Esophagus squamous epithelium (tissue), 5 donors: ENCODE data around the gene ERG. TPM values are rescaled to one million over a fixed set of nuclear protein-coding genes. Genes with fewer than 3 reads are reported as not detected.

ENCODE experiments used
- DNase-seq: peaks from one replicate; lab custom pipeline; 2025; lab: John Stamatoyannopoulos, UW
- H3K27ac ChIP-seq, 4 donors: fragments of 200-600 bp; sonication (generic); one replicate each; pipeline ENCODE4 v1.5.1; 2016 to 2019; ENCODE audit warnings: mild to moderate bottlenecking in 1 of 4
- H3K27me3 ChIP-seq, 4 donors: fragments of 200-600 bp; sonication (generic); 1 replicate in 3 of 4; 2 replicates in 1 of 4; pipeline versions ENCODE4 v1.5.1 to v1.6.0; 2017 to 2021; ENCODE audit warnings: antibody characterized with exemption in 1 of 4
- H3K36me3 ChIP-seq, 3 donors: fragments of 200-600 bp; sonication (generic); one replicate each; pipeline ENCODE4 v1.5.1; 2016 to 2019
- H3K4me1 ChIP-seq, 3 donors: fragments of 200-600 bp; sonication (generic); one replicate each; pipeline ENCODE4 v1.5.1; 2017 to 2019
- H3K4me3 ChIP-seq, 4 donors: fragments of 200-600 bp; sonication (generic); 1 replicate in 3 of 4; 2 replicates in 1 of 4; pipeline ENCODE4 v1.5.1; 2016 to 2019; ENCODE audit warnings: mild to moderate bottlenecking in 2 of 4, moderate library complexity in 1 of 4
- H3K9me3 ChIP-seq, 3 donors: fragments of 200-600 bp; sonication (generic); one replicate each; pipeline ENCODE4 v1.5.1; 2016 to 2019
- POLR2A ChIP-seq, 4 donors: fragments of 450-650 bp; IDR thresholded peaks; one replicate each; pipeline ENCODE4 v1.6.1; 2017; ENCODE audit warnings: antibody characterized with exemption in 4 of 4, mild to moderate bottlenecking in 4 of 4, moderate library complexity in 3 of 4
- WGBS, 2 donors: methylation state at CpG; one replicate each; pipeline ENCODE4 v1.1.5; 2018; 5-methylcytosine and 5-hydroxymethylcytosine counted together
- intact Hi-C: fragments of 100-400 bp; cut with DNase I; formaldehyde crosslinking; loops from one replicate; pipeline ENCODE4 v1.15.0; 2022
- total RNA-seq, 4 donors: library from RNA; depleted of rRNA; stranded (reverse); fragments of >200 nt; gene quantifications; one replicate each; pipeline ENCODE4 v1.1.0, GENCODE V29; 2016
- TF ChIP-seq, protein P1 (sequence below), 6 experiments: fragments of 450-650 bp in 4 of 6; fragments of 200-600 bp in 2 of 6; sonication (generic) in 2 of 6; IDR thresholded peaks; one replicate each; pipeline ENCODE4 v1.5.1; 2016 to 2019; ENCODE audit warnings: antibody characterized with exemption in 6 of 6, mild to moderate bottlenecking in 4 of 6, moderate library complexity in 4 of 6
- donor health status: DM: yes; HTN: yes; CAD: no.

The ERG gene
- total RNA-seq, 4 donors from 2014 or later, result 2.5 to 10.9 (median 8.4) TPM

DNA sequence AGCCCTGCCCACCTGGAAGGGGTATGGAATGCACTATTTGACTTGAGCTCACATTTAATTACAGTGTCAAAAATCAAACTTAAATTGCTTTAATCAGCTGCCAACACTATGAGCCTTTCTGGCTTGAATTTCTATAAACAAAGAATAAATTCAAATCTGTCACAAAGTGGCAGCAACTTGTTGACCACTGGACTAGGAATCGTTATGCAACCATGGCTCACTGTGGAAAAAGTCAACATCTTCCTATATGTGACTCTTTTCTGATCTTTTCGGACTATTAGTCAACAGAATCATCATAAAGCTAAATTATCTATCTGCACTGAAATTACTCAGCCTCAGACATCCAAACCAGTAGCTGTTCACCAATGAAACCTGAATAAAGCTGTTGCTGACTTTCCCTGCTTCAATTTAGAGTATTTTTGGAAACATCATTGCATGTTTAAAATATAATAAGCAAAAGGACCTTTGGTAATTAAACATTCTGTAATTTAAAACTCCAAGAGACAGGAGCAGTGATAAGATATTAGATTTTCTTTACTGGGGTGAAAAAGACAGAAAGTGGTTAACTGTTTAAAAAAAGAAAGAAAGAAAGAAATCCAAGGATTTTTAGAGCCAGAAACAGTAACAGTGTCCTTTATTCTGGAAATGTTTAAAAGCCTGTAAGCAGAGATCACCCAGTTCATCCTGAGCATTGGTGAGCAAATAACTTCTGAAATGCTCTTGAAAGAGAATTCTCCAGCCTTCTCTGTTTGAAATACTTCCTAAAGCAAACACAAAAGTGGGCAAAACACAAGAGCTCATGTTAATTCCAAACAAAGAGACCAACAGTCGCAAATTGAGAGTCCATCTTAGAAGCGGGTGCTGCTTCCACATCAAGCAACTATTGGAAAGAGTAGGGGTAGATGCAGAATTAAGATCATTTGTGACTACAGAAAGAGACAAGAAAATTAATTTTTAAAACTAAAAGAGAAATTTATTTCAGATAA, 26.2 kb upstream of the ERG start:
- intact Hi-C loops, result no loop called here
- H3K9me3 ChIP-seq, result no peaks in the 10 kb centered on the region
- DNase-seq, result no peak
- H3K27ac ChIP-seq, result no peak overlapping the region
- peaks cover 0 to 12% (median 0%) of the 10 kb centered on the region in 3 donors for H3K4me1 ChIP-seq
- H3K36me3 ChIP-seq, result no peaks in the 10 kb centered on the region
- 59 to 62% methylated on average over 4 of the region's 4 CpGs for WGBS, 2 donors
- no peak overlapping the region for H3K4me3 ChIP-seq
- TF ChIP-seq, protein P1, sequence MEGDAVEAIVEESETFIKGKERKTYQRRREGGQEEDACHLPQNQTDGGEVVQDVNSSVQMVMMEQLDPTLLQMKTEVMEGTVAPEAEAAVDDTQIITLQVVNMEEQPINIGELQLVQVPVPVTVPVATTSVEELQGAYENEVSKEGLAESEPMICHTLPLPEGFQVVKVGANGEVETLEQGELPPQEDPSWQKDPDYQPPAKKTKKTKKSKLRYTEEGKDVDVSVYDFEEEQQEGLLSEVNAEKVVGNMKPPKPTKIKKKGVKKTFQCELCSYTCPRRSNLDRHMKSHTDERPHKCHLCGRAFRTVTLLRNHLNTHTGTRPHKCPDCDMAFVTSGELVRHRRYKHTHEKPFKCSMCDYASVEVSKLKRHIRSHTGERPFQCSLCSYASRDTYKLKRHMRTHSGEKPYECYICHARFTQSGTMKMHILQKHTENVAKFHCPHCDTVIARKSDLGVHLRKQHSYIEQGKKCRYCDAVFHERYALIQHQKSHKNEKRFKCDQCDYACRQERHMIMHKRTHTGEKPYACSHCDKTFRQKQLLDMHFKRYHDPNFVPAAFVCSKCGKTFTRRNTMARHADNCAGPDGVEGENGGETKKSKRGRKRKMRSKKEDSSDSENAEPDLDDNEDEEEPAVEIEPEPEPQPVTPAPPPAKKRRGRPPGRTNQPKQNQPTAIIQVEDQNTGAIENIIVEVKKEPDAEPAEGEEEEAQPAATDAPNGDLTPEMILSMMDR (IDR thresholded peaks at IDR 0.05), result no peak
- TF ChIP-seq POLR2A (IDR thresholded peaks at IDR 0.05), result no peak
- no peaks in the 10 kb centered on the region for H3K27me3 ChIP-seq

DNA sequence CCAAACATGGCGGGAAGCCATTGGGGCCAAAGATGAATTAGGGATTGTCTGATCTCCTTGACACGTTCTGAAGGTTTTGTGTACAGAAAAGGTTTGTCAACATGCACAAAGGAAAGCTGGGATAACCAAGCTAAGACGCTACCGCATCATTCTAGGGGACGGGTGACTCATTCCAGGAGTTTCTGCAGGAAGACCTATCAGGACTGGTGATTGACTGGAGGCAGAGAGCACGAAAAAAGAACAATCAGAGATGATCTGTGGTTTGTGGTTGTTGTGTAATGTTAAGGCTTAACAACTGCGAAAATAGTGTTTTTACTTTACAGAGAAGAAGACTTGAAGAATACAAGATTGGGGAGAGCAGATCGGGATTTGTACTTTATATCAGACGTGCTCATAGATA, 22.2 kb upstream of the ERG start:
- Histone ChIP-seq H3K4me1 (peaks cover 0 to 12% (median 0%) of the 10 kb centered on the region in 3 donors), H3K27me3 (no peaks in the 10 kb centered on the region), H3K36me3 (no peaks in the 10 kb centered on the region), H3K27ac (no peak overlapping the region), H3K4me3 (no peak overlapping the region), H3K9me3 (no peaks in the 10 kb centered on the region)
- DNase-seq, result no peak
- TF ChIP-seq, protein P1 (IDR thresholded peaks at IDR 0.05), result no peak
- TF ChIP-seq POLR2A (IDR thresholded peaks at IDR 0.05), result no peak
- intact Hi-C loops, result no loop called here
- WGBS, 2 donors, result 79% methylated on average over 9 of the region's 9 CpGs

DNA sequence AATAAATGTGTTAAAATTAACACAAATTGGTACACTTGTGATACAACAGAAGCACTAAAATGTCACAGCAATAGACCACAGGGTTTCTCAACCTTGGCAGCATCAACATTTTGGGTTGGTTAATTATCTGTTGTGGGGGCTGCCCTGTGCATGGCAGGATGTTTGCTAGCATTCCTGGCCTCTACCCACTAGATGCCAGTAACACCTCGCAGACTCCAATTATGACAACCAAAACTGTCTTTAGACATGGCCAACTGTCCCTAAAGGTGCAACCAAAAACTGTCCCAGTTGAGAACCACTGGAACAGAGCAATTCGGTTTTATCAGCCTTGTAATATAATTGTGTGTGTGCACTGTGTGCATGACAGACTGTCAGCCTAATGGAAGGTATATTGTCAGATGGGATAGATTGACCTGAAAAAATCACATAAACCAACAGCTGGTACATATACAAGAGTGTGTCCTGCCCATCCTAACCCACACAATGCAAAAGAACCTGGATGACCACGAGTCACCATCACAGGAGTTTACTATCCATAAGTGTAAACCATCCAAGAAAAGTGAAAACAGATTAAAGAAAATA, 13.5 kb upstream of the ERG start:
- TF ChIP-seq, protein P1 (IDR thresholded peaks at IDR 0.05), result no peak
- no peak for TF ChIP-seq POLR2A (IDR thresholded peaks at IDR 0.05)
- no peak overlapping the region for H3K27ac ChIP-seq
- WGBS, 2 donors, result 65 to 79% methylated on average over 3 of the region's 3 CpGs
- no peaks in the 10 kb centered on the region for H3K36me3 ChIP-seq
- H3K4me1 ChIP-seq, result peaks cover 0 to 10% (median 0%) of the 10 kb centered on the region in 3 donors
- no peaks in the 10 kb centered on the region for H3K9me3 ChIP-seq
- intact Hi-C loops, result no loop called here
- H3K27me3 ChIP-seq, result no peaks in the 10 kb centered on the region
- no peak for DNase-seq
- no peak overlapping the region for H3K4me3 ChIP-seq

DNA sequence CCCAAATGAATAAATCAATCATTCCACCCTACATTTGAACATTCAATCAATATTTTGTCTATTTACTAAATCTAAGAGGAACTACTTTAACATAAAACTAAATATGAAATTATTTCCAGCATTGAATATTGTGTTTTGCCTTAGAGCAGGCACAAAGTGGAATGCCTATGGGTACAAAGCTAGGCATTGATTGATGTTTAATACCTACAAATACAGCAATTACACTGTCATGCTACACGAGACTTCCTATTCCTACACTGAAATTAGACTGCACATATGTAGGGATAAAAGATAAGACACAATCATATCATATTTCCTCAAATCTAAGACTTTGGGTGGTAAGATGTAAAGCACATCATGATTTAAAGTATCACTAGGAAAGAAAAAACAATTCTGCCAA, 12.9 kb upstream of the ERG start:
- Histone ChIP-seq H3K9me3 (no peaks in the 10 kb centered on the region), H3K27ac (no peak overlapping the region), H3K4me3 (no peak overlapping the region), H3K4me1 (peaks cover 0 to 12% (median 0%) of the 10 kb centered on the region in 3 donors), H3K27me3 (no peaks in the 10 kb centered on the region), H3K36me3 (no peaks in the 10 kb centered on the region)
- DNase-seq, result no peak
- no peak for TF ChIP-seq POLR2A (IDR thresholded peaks at IDR 0.05)
- TF ChIP-seq, protein P1 (IDR thresholded peaks at IDR 0.05), result no peak
- intact Hi-C loops, result no loop called here
- WGBS, 2 donors, result 73 to 83% methylated on average over 1 of the region's 1 CpG
